ENCODE measurements around the gene OR5AU1. TPM values are rescaled to one million over a fixed set of nuclear protein-coding genes. Genes with fewer than 3 reads are reported as not detected.

The OR5AU1 gene
- total and polyA plus RNA-seq, 2 of the 13 experiments (the other 11 are each of a cell fraction or from before 2014, with no cell fraction given): not detected

- no peak for TF ChIP-seq ZNF18 (CRISPR knock-in tag; IDR thresholded peaks at IDR 0.05; ENCODE audit: insufficient replicate concordance)
- no peak for TF ChIP-seq ADNP (CRISPR knock-in tag; IDR thresholded peaks at IDR 0.05)
- TF ChIP-seq ZHX2 (IDR thresholded peaks at IDR 0.05; ENCODE audit: low read depth): no peak
- 0 out of 2 replicates have a peak, but pooled peaks have one; percentile 43 for TF ChIP-seq ZHX2 (CRISPR knock-in tag; IDR thresholded peaks at IDR 0.05; ENCODE audit: borderline replicate concordance)
- peak; percentile 80 for TF ChIP-seq RBM22 (optimal IDR thresholded peaks at IDR 0.05; ENCODE audit: low read length)
- no peak for TF ChIP-seq PRDM4 (CRISPR knock-in tag; IDR thresholded peaks at IDR 0.05; ENCODE audit: borderline replicate concordance)
- no peak for TF ChIP-seq YEATS2 (CRISPR knock-in tag; IDR thresholded peaks at IDR 0.05; ENCODE audit: borderline replicate concordance)
- TF ChIP-seq ZNF292 (CRISPR knock-in tag; IDR thresholded peaks at IDR 0.05; ENCODE audit: borderline replicate concordance, low read depth): peak; percentile 54; the same call in 1 of the 2 replicates
- no peak for TF ChIP-seq TRIM22 (IDR thresholded peaks at IDR 0.05)
- no peak for TF ChIP-seq HIVEP1 (CRISPR knock-in tag; IDR thresholded peaks at IDR 0.05)
- no peak for TF ChIP-seq DMAP1 (CRISPR knock-in tag; IDR thresholded peaks at IDR 0.05)
- no peak for TF ChIP-seq CEBPG (CRISPR knock-in tag; IDR thresholded peaks at IDR 0.05)
- TF ChIP-seq EEA1 (CRISPR knock-in tag; IDR thresholded peaks at IDR 0.05; ENCODE audit: borderline replicate concordance): no peak
- peak; percentile 36; the same call in 1 of the 2 replicates for TF ChIP-seq ZC3H13 (CRISPR knock-in tag; IDR thresholded peaks at IDR 0.05)
- TF ChIP-seq TBX2 (CRISPR knock-in tag; IDR thresholded peaks at IDR 0.05; ENCODE audit: borderline replicate concordance): peak; percentile 85
- TF ChIP-seq ATF2 (CRISPR knock-in tag; IDR thresholded peaks at IDR 0.05): 0 out of 2 replicates have a peak, but pooled peaks have one; percentile 21
Measured at GRCh38 chr14:21203470-21204166, 47.8 kb upstream of the OR5AU1 start (continued).
